ENCODE data around the gene ADAM22. TPM values are rescaled to one million over a fixed set of nuclear protein-coding genes. Genes with fewer than 3 reads are reported as not detected.

The ADAM22 gene
- total RNA-seq, 1 donor from 2014 or later, result 1.6 TPM

- Mint-ChIP-seq H3K27ac (ENCODE audit: unreplicated experiment) (no peak overlapping the region), H3K4me1 (ENCODE audit: low read depth) (no peaks in the 10 kb centered on the region), H3K36me3 (ENCODE audit: low read depth) (peaks cover 1% of the 10 kb centered on the region)
Measured at GRCh38 chr7:87966271-87966670, 32.2 kb downstream of the ADAM22 start.

GRCh38 chr7:87968021-87968420 lies 34.0 kb downstream of the ADAM22 start:
- Mint-ChIP-seq H3K36me3 (ENCODE audit: low read depth) (peaks cover 1% of the 10 kb centered on the region), H3K4me3 (ENCODE audit: unreplicated experiment) (no peak overlapping the region), H3K27me3 (ENCODE audit: low read depth) (peaks cover 1% of the 10 kb centered on the region), H3K9me3 (ENCODE audit: low read depth) (peaks cover 3% of the 10 kb centered on the region), H3K4me1 (ENCODE audit: low read depth) (no peaks in the 10 kb centered on the region), H3K27ac (ENCODE audit: unreplicated experiment) (no peak overlapping the region)
- DNase-seq (ENCODE audit: low spot score), result no peak
- no peak for TF ChIP-seq CTCF (IDR thresholded peaks at IDR 0.05)

More at GRCh38 chr7:87966271-87966670, 32.2 kb downstream of the ADAM22 start:
- H3K9me3 Mint-ChIP-seq (ENCODE audit: low read depth), result no peaks in the 10 kb centered on the region
- DNase-seq (ENCODE audit: low spot score), result no peak
- peaks cover 1% of the 10 kb centered on the region for H3K27me3 Mint-ChIP-seq (ENCODE audit: low read depth)
- no peak for TF ChIP-seq CTCF (IDR thresholded peaks at IDR 0.05)
- H3K4me3 Mint-ChIP-seq (ENCODE audit: unreplicated experiment), result no peak overlapping the region

GRCh38 chr7:87982116-87982515 lies 48.1 kb downstream of the ADAM22 start:
- no peaks in the 10 kb centered on the region for H3K27me3 Mint-ChIP-seq (ENCODE audit: low read depth)
- no peak for DNase-seq (ENCODE audit: low spot score)
- TF ChIP-seq CTCF (IDR thresholded peaks at IDR 0.05), result no peak
- H3K4me1 Mint-ChIP-seq (ENCODE audit: low read depth), result no peaks in the 10 kb centered on the region
- H3K27ac Mint-ChIP-seq (ENCODE audit: unreplicated experiment), result no peak overlapping the region
- no peaks in the 10 kb centered on the region for H3K9me3 Mint-ChIP-seq (ENCODE audit: low read depth)
- no peaks in the 10 kb centered on the region for H3K36me3 Mint-ChIP-seq (ENCODE audit: low read depth)
- H3K4me3 Mint-ChIP-seq (ENCODE audit: unreplicated experiment), result no peak overlapping the region

GRCh38 chr7:87984088-87984487 lies 50.0 kb downstream of the ADAM22 start:
- Mint-ChIP-seq H3K27me3 (ENCODE audit: low read depth) (no peaks in the 10 kb centered on the region), H3K4me1 (ENCODE audit: low read depth) (no peaks in the 10 kb centered on the region), H3K4me3 (ENCODE audit: unreplicated experiment) (no peak overlapping the region), H3K9me3 (ENCODE audit: low read depth) (no peaks in the 10 kb centered on the region), H3K36me3 (ENCODE audit: low read depth) (no peaks in the 10 kb centered on the region), H3K27ac (ENCODE audit: unreplicated experiment) (no peak overlapping the region)
- TF ChIP-seq CTCF (IDR thresholded peaks at IDR 0.05), result no peak
- DNase-seq (ENCODE audit: low spot score), result no peak

- Mint-ChIP-seq H3K9me3 (ENCODE audit: low read depth) (no peaks in the 10 kb centered on the region), H3K36me3 (ENCODE audit: low read depth) (no peaks in the 10 kb centered on the region), H3K4me3 (ENCODE audit: unreplicated experiment) (no peak overlapping the region), H3K27ac (ENCODE audit: unreplicated experiment) (no peak overlapping the region), H3K4me1 (ENCODE audit: low read depth) (no peaks in the 10 kb centered on the region), H3K27me3 (ENCODE audit: low read depth) (no peaks in the 10 kb centered on the region)
- no peak for DNase-seq (ENCODE audit: low spot score)
- TF ChIP-seq CTCF (IDR thresholded peaks at IDR 0.05), result no peak
Measured at GRCh38 chr7:87993269-87993668, 59.2 kb downstream of the ADAM22 start.
